ENCODE results near the gene TMEM200B.
"Not testable (repeated sequence)": the region's sequence is repeated elsewhere in the genome, so short reads cannot be mapped to it uniquely, and the experiment has no call there.

The TMEM200B gene

DNA sequence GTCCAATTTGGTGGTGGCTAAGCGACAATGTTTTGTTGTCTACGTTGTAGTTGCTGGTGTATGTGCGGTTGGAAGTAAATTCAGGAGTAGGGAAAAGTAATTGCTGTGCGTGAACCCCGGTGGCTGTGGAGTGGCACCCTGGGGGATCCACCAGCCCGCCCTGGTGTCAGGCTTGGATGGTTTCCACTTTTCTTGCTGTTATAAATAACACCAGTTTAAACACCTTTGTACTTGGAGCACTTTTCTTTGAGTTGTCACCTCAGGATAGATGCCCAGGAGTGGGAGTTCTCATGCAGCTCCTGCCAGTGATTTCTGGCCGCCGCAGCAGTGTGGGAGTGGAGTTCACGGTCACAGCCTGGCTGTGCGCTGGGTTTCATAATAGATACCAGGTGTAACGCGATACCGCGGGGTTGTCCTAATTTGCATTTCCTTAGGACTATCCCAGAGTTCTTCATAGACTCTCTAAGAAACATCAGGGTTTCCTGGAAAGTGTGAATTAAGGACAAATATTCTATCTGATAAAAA lies 12.8 kb upstream of the TMEM200B start:
- Histone ChIP-seq H3K4me3 (ENCODE audit: low read length in 2 of 2) (no peak overlapping the region), H3K9ac (ENCODE audit: low read depth in 1 of 2, low read length in 2 of 2) (no peak overlapping the region), H3K4me1 (ENCODE audit: control insufficient read depth in 2 of 2, insufficient read depth in 2 of 2, low read length in 2 of 2) (peaks cover 3 to 4% of the 10 kb centered on the region in 2 donors), H3K36me3 (ENCODE audit: control insufficient read depth in 2 of 2, insufficient read depth in 2 of 2, low read length in 2 of 2) (no peaks in the 10 kb centered on the region), H3K27me3 (ENCODE audit: control insufficient read depth in 2 of 2, insufficient read depth in 2 of 2, low read length in 2 of 2) (no peaks in the 10 kb centered on the region), H3K9me3 (ENCODE audit: control insufficient read depth in 2 of 2, low read length in 2 of 2) (no peaks in the 10 kb centered on the region), H3K27ac (ENCODE audit: low read depth in 2 of 2, low read length in 2 of 2) (no peak overlapping the region)

GRCh38 chr1:29134695-29135028 lies 11.0 kb upstream of the TMEM200B start:
- peaks cover 3 to 4% of the 10 kb centered on the region in 2 donors for H3K4me1 ChIP-seq (ENCODE audit: control insufficient read depth in 2 of 2, insufficient read depth in 2 of 2, low read length in 2 of 2)
- no peak overlapping the region for H3K27ac ChIP-seq (ENCODE audit: low read depth in 2 of 2, low read length in 2 of 2)
- no peaks in the 10 kb centered on the region for H3K27me3 ChIP-seq (ENCODE audit: control insufficient read depth in 2 of 2, insufficient read depth in 2 of 2, low read length in 2 of 2)
- no peak overlapping the region for H3K9ac ChIP-seq (ENCODE audit: low read depth in 1 of 2, low read length in 2 of 2)
- H3K4me3 ChIP-seq (ENCODE audit: low read length in 2 of 2), result no peak overlapping the region
- H3K36me3 ChIP-seq (ENCODE audit: control insufficient read depth in 2 of 2, insufficient read depth in 2 of 2, low read length in 2 of 2), result no peaks in the 10 kb centered on the region
- H3K9me3 ChIP-seq (ENCODE audit: control insufficient read depth in 2 of 2, low read length in 2 of 2), result no peaks in the 10 kb centered on the region

DNA sequence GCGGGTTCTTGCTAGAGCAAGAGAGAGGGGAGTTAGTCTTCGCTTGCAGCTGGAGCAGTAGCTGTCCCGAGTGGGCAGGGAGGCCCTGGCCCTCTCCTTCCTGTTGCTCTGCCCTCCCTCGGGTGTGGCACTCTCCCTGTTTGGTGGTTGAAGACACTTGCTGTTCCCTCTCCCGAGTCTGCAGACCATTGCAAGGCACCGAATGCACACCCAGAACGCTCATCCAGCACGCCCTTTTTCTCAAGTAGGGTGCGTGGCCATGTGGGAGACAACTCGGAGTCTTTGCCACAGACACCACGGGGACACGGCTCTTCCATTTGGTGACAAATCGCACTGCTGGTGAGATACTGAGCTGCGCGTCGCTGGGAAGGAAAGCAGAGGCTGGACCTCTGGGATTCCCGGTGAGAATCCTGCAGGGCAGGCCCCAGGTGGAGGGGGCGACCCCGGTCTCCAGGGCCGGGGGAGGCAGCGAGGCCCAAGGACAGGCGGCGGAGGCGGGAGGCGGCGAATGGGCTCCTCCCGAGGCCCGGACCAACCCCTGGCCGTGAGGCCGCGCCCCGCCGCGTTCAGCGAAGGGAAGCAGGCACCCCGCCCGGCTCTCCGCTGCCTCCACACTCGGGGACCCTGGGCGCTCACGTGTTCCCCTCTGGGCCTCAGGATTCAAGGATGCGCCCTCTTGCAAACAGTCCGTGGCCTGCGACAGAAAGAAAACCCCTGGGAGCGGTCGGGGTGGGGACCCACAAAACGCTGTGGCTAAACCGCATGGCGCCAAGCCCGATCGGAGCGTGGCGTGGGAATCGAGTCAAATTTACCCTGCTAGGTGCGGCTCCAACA lies 10.4 kb upstream of the TMEM200B start:
- Histone ChIP-seq H3K9ac (ENCODE audit: low read depth in 1 of 2, low read length in 2 of 2) (no peak overlapping the region), H3K27ac (ENCODE audit: low read depth in 2 of 2, low read length in 2 of 2) (no peak overlapping the region), H3K4me1 (ENCODE audit: control insufficient read depth in 2 of 2, insufficient read depth in 2 of 2, low read length in 2 of 2) (peaks cover 3 to 4% of the 10 kb centered on the region in 2 donors), H3K27me3 (ENCODE audit: control insufficient read depth in 2 of 2, insufficient read depth in 2 of 2, low read length in 2 of 2) (no peaks in the 10 kb centered on the region), H3K9me3 (ENCODE audit: control insufficient read depth in 2 of 2, low read length in 2 of 2) (no peaks in the 10 kb centered on the region), H3K36me3 (ENCODE audit: control insufficient read depth in 2 of 2, insufficient read depth in 2 of 2, low read length in 2 of 2) (no peaks in the 10 kb centered on the region), H3K4me3 (ENCODE audit: low read length in 2 of 2) (peak overlapping the region; percentile 20 to 40)

DNA sequence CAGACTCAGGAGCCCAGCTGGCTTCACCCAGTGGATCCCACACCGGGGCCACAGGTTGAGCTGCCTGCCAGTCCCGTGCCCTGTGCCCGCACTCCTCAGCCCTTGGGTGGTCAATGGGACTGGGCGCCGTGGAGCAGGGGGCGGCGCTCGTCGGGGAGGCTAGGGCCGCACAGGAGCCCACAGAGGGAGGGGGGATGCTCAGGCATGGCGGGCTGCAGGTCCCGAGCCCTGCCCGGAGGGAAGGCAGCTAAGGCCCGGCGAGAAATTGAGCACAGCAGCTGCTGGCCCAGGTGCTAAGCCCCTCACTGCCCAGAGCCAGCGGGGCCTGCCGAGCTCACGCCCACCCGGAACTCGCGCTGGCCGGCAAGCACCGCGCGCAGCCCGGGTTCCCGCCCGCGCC lies 7.4 kb upstream of the TMEM200B start:
- H3K4me3 ChIP-seq (ENCODE audit: low read length in 2 of 2); H3K4me1 ChIP-seq (ENCODE audit: control insufficient read depth in 2 of 2, insufficient read depth in 2 of 2, low read length in 2 of 2); H3K27me3 ChIP-seq (ENCODE audit: control insufficient read depth in 2 of 2, insufficient read depth in 2 of 2, low read length in 2 of 2); H3K36me3 ChIP-seq (ENCODE audit: control insufficient read depth in 2 of 2, insufficient read depth in 2 of 2, low read length in 2 of 2); H3K27ac ChIP-seq (ENCODE audit: low read depth in 2 of 2, low read length in 2 of 2); H3K9me3 ChIP-seq (ENCODE audit: control insufficient read depth in 2 of 2, low read length in 2 of 2); H3K9ac ChIP-seq (ENCODE audit: low read depth in 1 of 2, low read length in 2 of 2): not testable (repeated sequence)

DNA sequence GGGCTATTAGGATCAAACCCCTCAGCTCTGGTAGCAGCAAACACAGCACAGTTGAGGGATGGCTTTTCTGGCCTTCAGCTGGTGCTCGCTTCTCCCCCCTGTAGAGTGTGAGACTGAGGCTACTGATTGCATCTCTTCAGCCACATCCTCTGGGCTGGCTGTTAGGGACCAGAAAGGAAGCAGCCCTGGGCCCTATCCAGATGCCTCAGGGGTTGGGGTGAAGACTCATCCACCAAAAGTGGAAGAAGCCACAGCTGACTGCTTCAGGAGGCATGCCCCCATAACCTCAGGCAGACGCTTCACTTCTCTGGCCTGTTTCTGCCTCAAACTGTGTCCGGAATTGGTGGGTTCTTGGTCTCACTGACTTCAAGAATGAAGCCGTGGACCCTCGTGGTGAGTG lies 6.2 kb upstream of the TMEM200B start:
- no peak overlapping the region for H3K9ac ChIP-seq (ENCODE audit: low read depth in 1 of 2, low read length in 2 of 2)

GRCh38 chr1:29128739-29129138 lies 5.0 kb upstream of the TMEM200B start:
- Histone ChIP-seq H3K4me3 (ENCODE audit: low read length in 2 of 2) (no peak overlapping the region), H3K36me3 (ENCODE audit: control insufficient read depth in 2 of 2, insufficient read depth in 2 of 2, low read length in 2 of 2) (no peaks in the 10 kb centered on the region), H3K27ac (ENCODE audit: low read depth in 2 of 2, low read length in 2 of 2) (no peak overlapping the region), H3K9ac (ENCODE audit: low read depth in 1 of 2, low read length in 2 of 2) (no peak overlapping the region), H3K27me3 (ENCODE audit: control insufficient read depth in 2 of 2, insufficient read depth in 2 of 2, low read length in 2 of 2) (peaks cover 6 to 8% of the 10 kb centered on the region in 2 donors), H3K9me3 (ENCODE audit: control insufficient read depth in 2 of 2, low read length in 2 of 2) (no peaks in the 10 kb centered on the region), H3K4me1 (ENCODE audit: control insufficient read depth in 2 of 2, insufficient read depth in 2 of 2, low read length in 2 of 2) (peaks cover 3 to 5% of the 10 kb centered on the region in 2 donors)

More for the DNA sequence above, 6.2 kb upstream of the TMEM200B start:
- no peak overlapping the region for H3K27ac ChIP-seq (ENCODE audit: low read depth in 2 of 2, low read length in 2 of 2)
- H3K4me3 ChIP-seq (ENCODE audit: low read length in 2 of 2), result no peak overlapping the region
- peaks cover 6 to 8% of the 10 kb centered on the region in 2 donors for H3K27me3 ChIP-seq (ENCODE audit: control insufficient read depth in 2 of 2, insufficient read depth in 2 of 2, low read length in 2 of 2)
- H3K36me3 ChIP-seq (ENCODE audit: control insufficient read depth in 2 of 2, insufficient read depth in 2 of 2, low read length in 2 of 2), result no peaks in the 10 kb centered on the region
- peaks cover 4 to 6% of the 10 kb centered on the region in 2 donors for H3K4me1 ChIP-seq (ENCODE audit: control insufficient read depth in 2 of 2, insufficient read depth in 2 of 2, low read length in 2 of 2)
- no peaks in the 10 kb centered on the region for H3K9me3 ChIP-seq (ENCODE audit: control insufficient read depth in 2 of 2, low read length in 2 of 2)

DNA sequence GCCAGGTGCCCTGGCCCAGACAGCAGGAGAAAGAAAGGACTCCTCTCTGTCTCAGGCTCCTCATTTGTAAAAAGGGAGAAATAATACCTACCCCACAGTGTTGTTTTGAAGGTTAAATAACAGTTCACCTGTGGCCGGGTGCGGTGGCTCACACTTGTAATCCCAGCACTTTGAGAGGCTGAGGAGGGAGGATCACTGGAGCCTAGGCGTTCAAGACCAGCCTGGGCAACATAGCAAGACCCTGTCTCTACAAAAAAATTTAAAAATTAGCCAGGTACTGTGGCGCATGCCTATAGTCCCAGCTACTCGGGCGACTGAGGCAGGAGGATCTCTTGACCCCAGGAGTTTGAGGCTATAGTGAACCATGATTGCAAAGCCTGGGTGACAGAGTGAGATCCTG lies 2.5 kb upstream of the TMEM200B start:
- Histone ChIP-seq H3K27ac (ENCODE audit: low read depth in 2 of 2, low read length in 2 of 2) (no peak overlapping the region), H3K27me3 (ENCODE audit: control insufficient read depth in 2 of 2, insufficient read depth in 2 of 2, low read length in 2 of 2) (peaks cover 15 to 20% of the 10 kb centered on the region in 2 donors), H3K36me3 (ENCODE audit: control insufficient read depth in 2 of 2, insufficient read depth in 2 of 2, low read length in 2 of 2) (no peaks in the 10 kb centered on the region)

DNA sequence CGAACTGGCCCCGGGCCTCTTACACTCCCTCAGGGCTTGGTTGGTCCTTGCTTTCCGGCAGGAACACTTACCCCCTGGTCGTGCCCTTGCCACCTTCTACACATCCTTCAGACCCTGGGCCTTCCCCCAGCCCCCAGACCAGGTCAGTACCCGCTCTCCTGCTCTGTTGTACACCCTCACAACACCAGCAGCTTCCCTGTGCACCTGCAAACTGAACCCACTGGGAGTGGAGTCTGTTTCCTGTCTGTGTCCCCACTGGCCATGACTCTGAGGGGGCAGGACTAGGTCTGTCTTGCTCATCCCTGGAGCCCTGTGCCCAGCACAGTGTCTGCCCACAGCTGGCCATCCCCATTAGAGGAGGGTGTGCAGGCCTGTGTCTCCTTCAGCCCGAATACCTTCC lies 2.1 kb upstream of the TMEM200B start:
- H3K27ac ChIP-seq (ENCODE audit: low read depth in 2 of 2, low read length in 2 of 2), result no peak overlapping the region

More for the DNA sequence above, 2.5 kb upstream of the TMEM200B start:
- H3K4me1 ChIP-seq (ENCODE audit: control insufficient read depth in 2 of 2, insufficient read depth in 2 of 2, low read length in 2 of 2), result peaks cover 15 to 20% of the 10 kb centered on the region in 2 donors
- H3K9ac ChIP-seq (ENCODE audit: low read depth in 1 of 2, low read length in 2 of 2), result no peak overlapping the region
- H3K9me3 ChIP-seq (ENCODE audit: control insufficient read depth in 2 of 2, low read length in 2 of 2), result no peaks in the 10 kb centered on the region
- H3K4me3 ChIP-seq (ENCODE audit: low read length in 2 of 2), result no peak overlapping the region

DNA sequence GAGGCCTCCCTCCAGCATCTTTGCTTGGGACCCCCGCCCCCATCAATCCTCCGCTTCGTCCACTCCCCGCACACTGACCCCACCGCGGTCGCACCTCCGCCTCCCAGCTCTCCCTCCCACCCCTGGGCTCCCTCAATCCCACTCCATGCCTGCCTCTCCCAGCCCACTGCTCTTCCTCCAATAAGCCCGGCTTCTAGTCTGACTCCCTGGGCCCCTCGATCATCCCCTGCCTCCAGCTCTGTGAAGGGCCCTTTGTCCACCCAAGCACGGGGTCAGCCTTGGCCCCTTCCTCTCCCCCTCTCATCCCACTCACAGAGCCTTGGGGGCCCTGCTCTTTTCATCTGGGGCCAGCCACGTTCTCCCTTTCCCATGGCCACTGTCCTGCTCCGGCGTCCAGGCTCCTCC lies 1.5 kb upstream of the TMEM200B start:
- Histone ChIP-seq H3K9ac (ENCODE audit: low read depth in 1 of 2, low read length in 2 of 2) (peak overlapping the region; percentile 38 to 43), H3K4me1 (ENCODE audit: control insufficient read depth in 2 of 2, insufficient read depth in 2 of 2, low read length in 2 of 2) (peaks cover 15 to 20% of the 10 kb centered on the region in 2 donors), H3K36me3 (ENCODE audit: control insufficient read depth in 2 of 2, insufficient read depth in 2 of 2, low read length in 2 of 2) (no peaks in the 10 kb centered on the region), H3K4me3 (ENCODE audit: low read length in 2 of 2) (peak overlapping the region; percentile 38 to 41), H3K9me3 (ENCODE audit: control insufficient read depth in 2 of 2, low read length in 2 of 2) (no peaks in the 10 kb centered on the region), H3K27ac (ENCODE audit: low read depth in 2 of 2, low read length in 2 of 2) (peak overlapping the region; percentile 71 to 86), H3K27me3 (ENCODE audit: control insufficient read depth in 2 of 2, insufficient read depth in 2 of 2, low read length in 2 of 2) (peaks cover 15 to 20% of the 10 kb centered on the region in 2 donors)

More for the DNA sequence above, 2.1 kb upstream of the TMEM200B start:
- Histone ChIP-seq H3K4me1 (ENCODE audit: control insufficient read depth in 2 of 2, insufficient read depth in 2 of 2, low read length in 2 of 2) (peaks cover 15 to 20% of the 10 kb centered on the region in 2 donors), H3K9me3 (ENCODE audit: control insufficient read depth in 2 of 2, low read length in 2 of 2) (no peaks in the 10 kb centered on the region), H3K4me3 (ENCODE audit: low read length in 2 of 2) (no peak overlapping the region), H3K27me3 (ENCODE audit: control insufficient read depth in 2 of 2, insufficient read depth in 2 of 2, low read length in 2 of 2) (peaks cover 15 to 20% of the 10 kb centered on the region in 2 donors), H3K9ac (ENCODE audit: low read depth in 1 of 2, low read length in 2 of 2) (no peak overlapping the region), H3K36me3 (ENCODE audit: control insufficient read depth in 2 of 2, insufficient read depth in 2 of 2, low read length in 2 of 2) (no peaks in the 10 kb centered on the region)

DNA sequence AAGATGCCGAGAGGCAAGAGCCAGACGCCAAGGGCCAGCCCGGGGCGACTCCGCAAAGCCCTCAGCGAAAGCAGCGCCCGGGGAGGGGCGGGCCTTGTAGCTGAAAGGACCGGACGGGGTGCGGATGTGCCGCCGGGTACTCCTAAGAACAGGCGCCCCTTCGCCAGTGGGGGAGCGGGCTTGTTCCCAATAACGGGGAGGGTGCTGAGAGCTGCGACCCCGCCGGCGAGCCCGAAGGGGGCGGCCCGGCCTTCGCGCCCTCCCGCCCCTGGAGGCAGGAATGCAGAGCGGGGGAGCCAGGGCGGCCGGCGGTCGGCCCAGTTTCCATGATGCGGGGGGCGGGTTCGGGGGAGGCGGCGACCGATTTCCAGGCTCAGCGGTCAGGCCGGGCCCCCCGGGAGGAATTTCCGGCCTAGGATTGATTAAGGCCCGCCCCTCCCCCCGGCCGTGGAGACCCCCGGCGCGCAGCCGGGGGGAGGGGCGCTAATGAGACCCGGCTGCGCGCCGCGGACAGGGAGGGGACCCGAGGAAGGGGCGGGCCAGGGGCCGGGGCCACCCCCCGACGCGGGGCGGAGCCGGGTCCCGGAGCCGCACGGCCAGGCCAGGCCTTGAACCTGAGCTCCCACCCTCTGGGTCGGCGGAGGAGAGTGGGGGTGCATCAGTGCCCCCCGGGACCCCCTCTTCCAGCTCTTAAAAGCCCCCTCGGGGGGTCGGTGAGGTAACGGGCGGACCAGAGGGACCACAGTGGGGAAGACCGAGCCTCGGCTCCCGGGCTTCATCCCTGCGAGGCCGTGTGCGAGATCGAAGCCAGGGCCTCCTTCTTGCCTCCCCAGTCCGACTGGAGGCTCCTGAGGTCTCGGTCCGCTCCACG lies 898 bp upstream of the TMEM200B start:
- Histone ChIP-seq H3K27ac (ENCODE audit: low read depth in 2 of 2, low read length in 2 of 2) (peak overlapping the region; percentile 71 to 86), H3K27me3 (ENCODE audit: control insufficient read depth in 2 of 2, insufficient read depth in 2 of 2, low read length in 2 of 2) (peaks cover 15 to 20% of the 10 kb centered on the region in 2 donors), H3K9me3 (ENCODE audit: control insufficient read depth in 2 of 2, low read length in 2 of 2) (no peaks in the 10 kb centered on the region), H3K36me3 (ENCODE audit: control insufficient read depth in 2 of 2, insufficient read depth in 2 of 2, low read length in 2 of 2) (no peaks in the 10 kb centered on the region), H3K4me1 (ENCODE audit: control insufficient read depth in 2 of 2, insufficient read depth in 2 of 2, low read length in 2 of 2) (peaks cover 15 to 20% of the 10 kb centered on the region in 2 donors), H3K9ac (ENCODE audit: low read depth in 1 of 2, low read length in 2 of 2) (peak overlapping the region; percentile 43 to 63), H3K4me3 (ENCODE audit: low read length in 2 of 2) (peak overlapping the region; percentile 41 to 60)
